Gastrocnemius medialis (tissue), 4 donors: Measurements from ENCODE around the gene ATOX1. TPM values are rescaled to one million over a fixed set of nuclear protein-coding genes. Genes with fewer than 3 reads are reported as not detected.
"Not testable (repeated sequence)": the region's sequence is repeated elsewhere in the genome, so short reads cannot be mapped to it uniquely, and the experiment has no call there.

ENCODE experiments used
- ATAC-seq, 2 donors: fragments of 150-250 bp; one replicate each; pipeline ENCODE4 v1.9.1; 2016
- DNase-seq, 2 donors: peaks; one replicate each; pipeline ENCODE4 v3.0.0-alpha.2; 2019
- H3K27ac ChIP-seq, 4 donors: fragments of 200-600 bp; sonication (generic); 1 replicate in 1 of 4; 2 replicates in 3 of 4; pipeline ENCODE4 v1.5.1; 2016 to 2018; ENCODE audit warnings: mild to moderate bottlenecking in 2 of 4, moderate library complexity in 1 of 4
- H3K27me3 ChIP-seq, 3 donors: fragments of 200-600 bp; sonication (generic) in 2 of 3; 1 replicate in 1 of 3; 2 replicates in 2 of 3; pipeline versions ENCODE4 v1.5.1 to v1.6.0; 2016 to 2019; ENCODE audit warnings: mild to moderate bottlenecking in 1 of 3, moderate library complexity in 1 of 3
- H3K36me3 ChIP-seq, 2 donors: fragments of 200-600 bp; sonication (generic) in 1 of 2; one replicate each; pipeline ENCODE4 v1.5.1; 2017 to 2018
- H3K4me1 ChIP-seq, 2 donors: fragments of 200-600 bp; sonication (generic) in 1 of 2; one replicate each; pipeline ENCODE4 v1.5.1; 2016 to 2017; ENCODE audit warnings: mild to moderate bottlenecking in 2 of 2
- H3K4me3 ChIP-seq, 4 donors: fragments of 200-600 bp; sonication (generic) in 3 of 4; 1 replicate in 1 of 4; 2 replicates in 3 of 4; pipeline ENCODE4 v1.5.1; 2016 to 2019; ENCODE audit warnings: mild to moderate bottlenecking in 2 of 4
- H3K9me3 ChIP-seq, 3 donors: fragments of 200-600 bp; sonication (generic) in 2 of 3; 1 replicate in 1 of 3; 2 replicates in 2 of 3; pipeline ENCODE4 v1.5.1; 2016 to 2019
- CTCF ChIP-seq, 5 experiments: fragments of 450-650 bp in 3 of 5; fragments of 200-600 bp in 2 of 5; sonication (generic) in 2 of 5; IDR thresholded peaks in 4 of 5; conservative IDR thresholded peaks in 1 of 5; 1 replicate in 4 of 5; 2 replicates in 1 of 5; pipeline ENCODE4 v1.5.1; 2016 to 2019; ENCODE audit warnings: antibody characterized with exemption in 5 of 5, mild to moderate bottlenecking in 3 of 5, moderate library complexity in 3 of 5
- POLR2A ChIP-seq, 2 donors: fragments of 450-650 bp; IDR thresholded peaks; one replicate each; pipeline ENCODE4 v1.6.1; 2017; ENCODE audit warnings: antibody characterized with exemption in 2 of 2, mild to moderate bottlenecking in 2 of 2, moderate library complexity in 2 of 2
- in situ Hi-C, 4 donors: fragments of 200-750 bp; cut with MboI; loops; one replicate each; pipeline versions ENCODE4 v1.15.0 to v1.8.0; 2017; ENCODE audit warnings: low sequenced_read_pairs in 4 of 4
- intact Hi-C: fragments of 100-400 bp; cut with DNase I; formaldehyde crosslinking; loops from one replicate; pipeline ENCODE4 v1.15.1; 2023; ENCODE audit warnings: low total_unique reads
- total RNA-seq, 4 donors: library from RNA; depleted of rRNA; stranded (reverse); fragments of >200 nt; gene quantifications; one replicate each; pipeline versions ENCODE4 v1.1.0 to v1.2.3, GENCODE V29; 2016

The ATOX1 gene
- total RNA-seq, 4 donors from 2014 or later = 31.4 to 71.6 (median 55.3) TPM

GRCh38 chr5:151734064-151734408, 24.4 kb downstream of the ATOX1 start:
- DNase-seq (no peak), ATAC-seq (no peak)
- no peak overlapping the region for H3K4me3 ChIP-seq
- in situ Hi-C loops (loop anchor here in 2 of 4 donors (10.0 to 25.0 kb wide), 3 partner anchors 69 to 289 kb away; partner anchors contain the start of gene SLC36A1 (in 1 of the 2)), intact Hi-C loops (loop anchor here (5.0 kb wide), 1 partner anchor 1387 kb away; no protein-coding TSS in a partner anchor)
- no peaks in the 10 kb centered on the region for H3K4me1 ChIP-seq
- no peaks in the 10 kb centered on the region for H3K9me3 ChIP-seq
- no peaks in the 10 kb centered on the region for H3K27me3 ChIP-seq
- TF ChIP-seq CTCF (IDR thresholded peaks at IDR 0.05 in 4 of 5, conservative IDR thresholded peaks at IDR 0.05 in 1 of 5) (no peak), POLR2A (IDR thresholded peaks at IDR 0.05) (no peak)
- no peaks in the 10 kb centered on the region for H3K36me3 ChIP-seq
- no peak overlapping the region for H3K27ac ChIP-seq

GRCh38 chr5:151733358-151734063, 24.9 kb downstream of the ATOX1 start:
- Histone ChIP-seq H3K4me3 (no peak overlapping the region), H3K4me1 (no peaks in the 10 kb centered on the region), H3K36me3 (no peaks in the 10 kb centered on the region), H3K27ac (no peak overlapping the region), H3K27me3 (no peaks in the 10 kb centered on the region), H3K9me3 (no peaks in the 10 kb centered on the region)
- intact Hi-C loops (loop anchor here (5.0 kb wide), 1 partner anchor 1386 kb away; no protein-coding TSS in a partner anchor), in situ Hi-C loops (loop anchor here in 2 of 4 donors (10.0 to 25.0 kb wide), 3 partner anchors 69 to 289 kb away; partner anchors contain the start of gene SLC36A1 (in 1 of the 2))
- no peak for TF ChIP-seq POLR2A (IDR thresholded peaks at IDR 0.05)
- no peak for TF ChIP-seq CTCF (IDR thresholded peaks at IDR 0.05 in 4 of 5, conservative IDR thresholded peaks at IDR 0.05 in 1 of 5)
- ATAC-seq (no peak), DNase-seq (no peak)

DNA sequence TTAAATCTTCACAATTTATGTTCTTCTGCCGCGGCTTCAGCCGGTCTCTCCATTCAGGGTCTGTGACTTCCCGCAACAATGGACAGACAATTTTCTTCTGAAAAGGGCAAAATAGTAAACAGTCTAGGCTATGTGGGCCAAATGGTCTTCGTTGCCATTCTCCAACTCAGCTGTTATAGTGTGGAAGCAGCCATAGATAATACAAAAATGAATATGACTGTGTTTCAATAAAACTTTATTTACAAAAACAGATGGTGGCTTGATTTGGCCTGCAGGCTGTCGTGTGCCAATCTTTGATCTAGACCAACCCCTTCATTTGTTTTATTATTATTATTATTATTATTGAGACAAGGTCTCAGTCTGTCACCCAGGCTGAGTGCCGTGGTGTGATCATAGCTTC, 28.1 kb downstream of the ATOX1 start:
- DNase-seq (no peak), ATAC-seq (no peak)
- Histone ChIP-seq H3K9me3 (no peaks in the 10 kb centered on the region), H3K4me3 (no peak overlapping the region), H3K27ac (no peak overlapping the region), H3K36me3 (no peaks in the 10 kb centered on the region), H3K27me3 (no peaks in the 10 kb centered on the region), H3K4me1 (no peaks in the 10 kb centered on the region)
- TF ChIP-seq POLR2A (IDR thresholded peaks at IDR 0.05) (no peak), CTCF (IDR thresholded peaks at IDR 0.05 in 4 of 5, conservative IDR thresholded peaks at IDR 0.05 in 1 of 5) (no peak)
- in situ Hi-C loops (loop anchor here in 2 of 4 donors (10.0 to 25.0 kb wide), 3 partner anchors 66 to 286 kb away; partner anchors contain the start of gene SLC36A1 (in 1 of the 2)), intact Hi-C loops (loop anchor here (5.0 kb wide), 1 partner anchor 1383 kb away; no protein-coding TSS in a partner anchor)

DNA sequence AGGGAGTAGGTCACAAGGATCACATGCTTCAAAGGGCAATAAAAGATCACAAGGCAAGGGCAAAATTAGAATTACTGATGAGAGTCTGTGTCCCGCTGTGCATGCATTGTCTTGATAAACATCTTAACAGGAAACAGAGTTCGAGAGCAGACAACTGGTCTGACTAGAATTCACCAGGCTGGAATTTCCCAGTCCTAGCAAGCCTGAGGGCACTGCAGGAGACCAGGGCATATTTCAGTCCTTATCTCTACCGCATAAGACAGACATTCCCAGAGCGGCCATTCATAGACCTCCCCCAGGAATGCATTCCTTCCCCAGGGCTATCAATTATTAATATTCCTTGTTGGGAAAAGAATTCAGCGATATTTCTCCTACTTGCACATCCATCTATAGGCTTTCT, 28.8 kb downstream of the ATOX1 start:
- H3K4me1 ChIP-seq, H3K27me3 ChIP-seq, DNase-seq, H3K36me3 ChIP-seq, H3K9me3 ChIP-seq, ATAC-seq, H3K27ac ChIP-seq, H3K4me3 ChIP-seq, intact Hi-C loops: not testable (repeated sequence)
- in situ Hi-C loops = loop anchor here in 1 of 4 donors (25.0 kb wide), 1 partner anchor 267 kb away; no protein-coding TSS in a partner anchor

DNA sequence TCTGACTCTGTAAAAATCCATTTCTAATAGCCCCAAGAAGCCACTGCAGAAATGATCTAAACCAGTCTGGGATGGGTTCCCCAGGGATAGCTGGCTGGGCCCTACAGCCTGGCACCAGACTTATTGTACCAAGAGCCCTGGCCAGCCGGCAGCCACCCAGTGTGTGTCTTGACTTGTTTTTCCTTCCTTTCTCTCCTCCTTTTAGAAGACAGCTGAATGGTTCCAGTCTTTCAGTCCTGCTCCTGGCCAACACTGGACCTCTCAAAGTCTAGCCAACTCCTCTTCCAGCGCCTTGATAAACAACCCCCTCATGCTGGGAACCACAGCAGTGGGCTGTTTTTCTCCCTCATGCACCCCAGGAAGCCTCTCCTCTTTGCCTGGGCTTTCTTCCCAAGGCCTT, 34.1 kb downstream of the ATOX1 start:
- TF ChIP-seq POLR2A (IDR thresholded peaks at IDR 0.05) = no peak
- intact Hi-C loops (no loop called here), in situ Hi-C loops (no loop called here)
- Histone ChIP-seq H3K36me3 (no peaks in the 10 kb centered on the region), H3K27me3 (no peaks in the 10 kb centered on the region), H3K4me1 (no peaks in the 10 kb centered on the region), H3K27ac (no peak overlapping the region), H3K4me3 (no peak overlapping the region), H3K9me3 (no peaks in the 10 kb centered on the region)
- DNase-seq (no peak), ATAC-seq (no peak)
